Mammary epithelial cell (primary cell): ENCODE data around the gene APLF.

Experiments used
- CTCF ChIP-seq, 2 donors: IDR thresholded peaks in 1 of 2; conservative IDR thresholded peaks in 1 of 2; 2 replicates each; pipeline ENCODE4 v1.5.1; 2011 to 2012; ENCODE audit warnings: inconsistent platforms in 2 of 2, low read length in 2 of 2, mild to moderate bottlenecking in 2 of 2, control low read depth in 1 of 2, low read depth in 1 of 2; ENCODE audit not compliant: insufficient read depth in 1 of 2; ENCODE audit errors: extremely low read depth in 1 of 2
- EZH2 ChIP-seq: IDR thresholded peaks from 2 replicates; pipeline ENCODE4 v1.6.1; 2012; ENCODE audit warnings: low read length, inconsistent platforms, borderline replicate concordance

- TF ChIP-seq CTCF (conservative IDR thresholded peaks at IDR 0.05 in 1 of 2, IDR thresholded peaks at IDR 0.05 in 1 of 2; ENCODE audit: extremely low read depth in 1 of 2, insufficient read depth in 1 of 2, low read depth in 1 of 2, low read length in 2 of 2): no peak
- no peak for TF ChIP-seq EZH2
These were observed 49.0 kb upstream of the APLF start for GRCh38 chr2:68418419-68418818.
